Occipital lobe (tissue), 2 donors: ENCODE results near the gene RAB3C. TPM values are rescaled to one million over a fixed set of nuclear protein-coding genes. Genes with fewer than 3 reads are reported as not detected.
"Not testable (repeated sequence)": the region's sequence is repeated elsewhere in the genome, so short reads cannot be mapped to it uniquely, and the experiment has no call there.

ENCODE experiments used
- DNase-seq: peaks from one replicate; lab custom pipeline; 2025; lab: John Stamatoyannopoulos, UW
- total RNA-seq: library from RNA; depleted of rRNA; stranded (reverse); fragments of >200 nt; gene quantifications from one replicate; pipeline ENCODE4 v1.2.3, GENCODE V29; 2014

Gene RAB3C
- total RNA-seq, 1 donor from 2014 or later, result 38.1 TPM

DNA sequence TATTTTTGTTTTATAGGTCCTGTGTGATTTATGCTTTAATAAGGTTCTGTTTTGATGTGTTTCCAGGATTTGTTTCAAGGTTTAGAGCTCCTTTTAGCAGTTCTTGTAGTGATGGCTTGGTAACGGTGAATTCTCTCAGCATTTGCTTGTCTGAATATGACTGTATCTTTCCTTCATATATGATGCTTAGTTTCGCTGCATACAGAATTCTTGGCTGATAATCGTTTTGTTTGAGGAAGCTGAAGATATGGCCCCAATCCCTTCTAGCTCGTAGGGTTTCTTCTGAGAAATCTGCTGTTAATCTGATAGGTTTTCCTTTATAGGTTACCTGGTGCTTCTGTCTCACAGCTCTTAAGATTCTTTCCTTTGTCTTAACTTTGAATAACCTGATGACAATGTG is 20.0 kb downstream of the RAB3C start:
- not testable (repeated sequence) for DNase-seq

DNA sequence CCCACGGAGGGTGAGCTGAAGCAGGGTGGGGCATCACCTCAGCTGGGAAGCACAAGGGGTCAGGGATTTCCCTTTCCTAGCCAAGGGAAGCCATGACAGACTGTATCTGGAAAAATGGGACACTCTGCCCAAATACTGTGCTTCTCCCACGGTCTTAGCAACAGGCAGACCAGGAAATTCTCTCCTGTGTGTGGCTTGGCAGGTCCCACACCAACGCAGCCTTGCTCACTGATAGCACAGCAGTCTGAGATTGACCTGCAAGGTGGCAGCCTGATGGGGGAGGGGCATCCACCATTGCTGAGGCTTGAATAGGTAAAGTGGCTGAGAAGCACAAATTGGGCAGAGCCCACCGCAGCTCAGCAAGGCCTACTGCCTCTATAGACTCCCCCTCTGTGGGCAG is 23.2 kb downstream of the RAB3C start:
- no peak for DNase-seq

DNA sequence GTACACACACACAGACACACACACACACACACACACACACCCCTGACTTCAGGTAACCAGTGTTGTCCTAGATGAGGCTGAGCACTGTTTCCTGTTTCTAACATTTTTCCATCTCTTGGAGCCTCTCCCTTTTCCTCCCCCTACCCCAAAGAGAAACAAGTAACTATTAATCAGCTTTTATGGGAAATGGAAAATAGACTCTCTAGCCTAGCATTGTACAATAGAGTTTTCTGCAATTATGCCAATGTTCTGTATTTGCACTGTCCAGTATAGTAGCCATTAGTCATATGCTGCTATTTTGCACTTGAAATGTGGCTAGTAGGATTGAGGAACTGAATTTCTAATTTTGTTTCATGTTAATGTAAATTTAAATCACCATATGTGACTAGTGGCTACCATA is 33.1 kb downstream of the RAB3C start:
- DNase-seq, result no peak

DNA sequence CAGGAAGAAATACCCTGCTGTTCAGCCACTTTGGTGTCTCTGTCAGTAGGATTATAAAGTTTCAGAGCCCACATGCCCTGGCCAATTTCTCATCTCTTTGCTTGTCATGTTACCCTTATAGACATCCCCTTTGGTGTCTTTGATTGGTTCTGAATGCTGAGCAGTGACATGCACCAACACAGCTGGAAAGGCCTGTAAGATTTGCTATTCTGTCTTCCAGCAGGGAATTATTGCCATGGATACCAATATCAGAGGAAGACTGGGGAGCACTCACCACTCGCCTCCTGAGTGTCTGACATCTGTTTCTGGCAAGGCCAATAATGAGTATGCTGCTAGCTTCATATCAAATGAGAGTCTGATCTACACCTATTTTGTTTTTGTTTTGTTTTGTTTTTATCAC is 34.4 kb downstream of the RAB3C start:
- no peak for DNase-seq

DNA sequence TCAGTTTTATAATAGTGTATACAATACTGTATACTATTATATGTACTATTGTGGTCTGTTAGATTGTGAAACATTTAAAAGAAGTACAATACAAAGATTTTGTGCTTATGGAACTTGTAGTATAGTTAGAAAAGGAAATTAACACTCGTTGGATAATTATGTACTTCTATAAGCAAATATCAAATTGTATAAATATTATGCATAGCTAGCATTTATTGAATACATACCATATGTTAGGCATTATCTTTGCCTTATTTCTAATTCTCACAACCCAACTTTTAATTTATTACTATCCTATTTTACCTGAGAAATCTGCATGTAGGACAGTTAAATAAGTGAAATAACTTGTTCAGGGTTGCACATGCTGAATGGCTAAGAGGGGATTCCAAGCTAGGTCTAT is 37.5 kb downstream of the RAB3C start:
- DNase-seq, result no peak

DNA sequence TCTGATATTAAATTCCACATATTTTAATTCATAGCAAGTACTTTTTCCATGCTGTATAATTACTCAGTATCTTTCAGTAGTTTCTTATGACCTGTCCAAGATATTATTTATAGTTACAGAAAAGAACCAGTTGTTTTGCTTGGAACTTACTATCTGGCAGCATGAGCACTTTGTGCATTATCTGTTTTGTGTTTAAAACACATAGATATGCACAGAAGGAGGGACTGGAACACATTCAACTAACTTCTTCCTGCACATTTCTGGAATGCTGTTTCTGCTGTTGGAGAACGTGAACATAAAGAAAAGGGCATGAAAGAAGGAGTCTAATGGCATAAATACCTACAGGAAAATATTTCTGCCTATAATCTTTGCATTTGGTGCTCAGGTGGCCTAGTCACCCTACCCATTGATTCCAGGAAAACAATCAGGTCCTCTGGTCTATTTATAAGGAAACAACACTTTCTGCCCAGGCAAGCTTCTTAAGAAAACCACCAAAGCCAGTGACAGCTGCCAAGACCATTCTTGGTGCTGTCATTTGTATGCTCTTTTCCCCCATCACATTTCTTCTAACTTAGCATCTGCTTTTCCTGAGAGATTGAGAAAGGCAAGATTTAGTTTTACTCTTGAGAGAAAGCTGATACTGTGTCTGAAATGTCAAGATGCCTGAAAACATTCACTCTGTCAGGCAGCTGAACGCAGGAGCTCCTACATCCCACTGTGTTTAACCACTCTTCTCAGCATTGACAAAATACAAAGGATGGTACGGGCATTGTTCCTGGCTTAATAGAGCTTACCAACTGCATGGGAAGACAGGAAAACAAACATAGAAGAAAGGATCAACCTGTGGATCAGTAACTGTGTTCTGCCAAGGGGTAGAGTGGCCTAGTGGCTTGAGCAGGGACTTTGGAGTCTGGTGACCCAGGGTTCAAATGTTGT is 40.3 kb downstream of the RAB3C start:
- DNase-seq, result no peak

DNA sequence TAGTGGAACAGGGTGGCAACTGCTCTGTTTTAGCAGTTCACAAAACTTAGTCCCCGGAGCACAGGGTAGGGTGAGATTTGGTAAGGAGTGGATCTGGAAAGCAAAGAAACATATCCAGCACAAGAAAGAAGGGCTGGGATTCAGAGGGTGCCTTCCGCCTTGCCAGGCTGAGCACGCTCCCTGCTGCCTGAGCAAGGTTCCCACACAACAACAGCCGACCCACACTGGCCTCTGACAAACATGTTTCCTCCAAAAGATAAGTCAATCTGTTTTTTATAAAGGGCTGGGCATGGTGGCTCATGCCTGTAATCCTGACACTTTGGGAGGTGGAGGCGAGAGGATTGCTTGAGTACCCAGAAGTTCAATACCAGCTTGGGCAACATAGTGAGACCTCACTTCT is 45.8 kb downstream of the RAB3C start:
- DNase-seq, result no peak

DNA sequence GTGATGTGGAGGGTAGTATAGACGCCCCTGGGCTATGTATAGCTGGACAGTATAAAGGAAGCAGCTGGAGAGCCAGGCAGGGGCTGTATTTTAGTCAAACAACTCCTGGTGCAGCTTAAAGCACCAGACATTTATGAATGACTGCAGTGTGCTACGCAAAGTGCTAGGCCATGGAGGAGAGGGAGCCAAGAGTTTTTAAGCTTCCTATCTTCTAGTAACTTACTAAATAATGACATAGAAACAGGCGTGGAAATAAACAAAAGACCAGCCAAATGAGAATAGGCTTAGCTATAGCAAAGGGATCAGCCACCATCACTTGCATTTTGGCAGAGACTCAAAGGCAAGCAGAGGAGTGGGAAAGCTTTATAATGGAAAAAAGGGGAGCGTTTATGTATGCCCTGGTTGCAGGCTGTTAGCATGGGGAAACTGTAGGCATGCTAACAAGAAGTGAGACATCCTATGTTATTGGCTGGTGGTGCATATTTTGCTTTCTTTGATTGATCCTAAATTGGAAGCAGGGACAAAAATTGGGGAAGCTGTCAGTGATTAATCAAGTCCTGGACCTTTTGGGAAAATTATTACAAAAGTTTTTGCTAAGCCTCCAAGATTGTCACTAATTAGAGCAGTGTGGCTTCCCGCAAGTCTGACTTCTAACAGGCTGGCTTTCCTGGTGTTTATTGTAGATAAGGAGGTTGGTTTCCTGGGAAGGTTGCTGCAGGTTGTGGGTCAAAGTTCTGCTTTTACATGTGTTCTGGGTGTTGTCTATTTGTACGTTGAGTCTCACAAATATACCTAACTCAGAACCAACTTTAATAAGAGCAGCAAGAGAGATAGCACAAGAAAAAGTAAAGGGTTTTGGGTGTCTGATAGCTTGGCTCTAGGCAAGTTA is 46.6 kb downstream of the RAB3C start:
- no peak for DNase-seq

DNA sequence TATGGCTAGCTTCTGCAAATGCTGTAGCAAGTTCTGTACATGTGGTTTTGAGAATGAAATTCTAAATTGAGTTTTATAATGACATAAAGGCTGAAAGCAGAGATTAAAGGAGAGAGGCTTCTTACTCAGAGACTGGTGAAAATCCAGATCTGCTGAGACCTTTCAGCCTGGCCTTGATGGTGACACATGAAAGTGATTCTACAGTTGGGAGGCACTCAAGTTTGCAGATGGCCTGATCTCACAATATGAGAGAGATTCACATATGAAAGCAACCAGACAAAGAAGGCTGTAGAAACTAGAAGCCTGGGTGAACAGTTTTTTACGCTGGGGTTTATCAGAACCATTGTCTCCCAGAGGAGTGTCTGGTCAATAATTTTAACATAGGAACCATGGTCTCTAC is 49.0 kb downstream of the RAB3C start:
- no peak for DNase-seq

DNA sequence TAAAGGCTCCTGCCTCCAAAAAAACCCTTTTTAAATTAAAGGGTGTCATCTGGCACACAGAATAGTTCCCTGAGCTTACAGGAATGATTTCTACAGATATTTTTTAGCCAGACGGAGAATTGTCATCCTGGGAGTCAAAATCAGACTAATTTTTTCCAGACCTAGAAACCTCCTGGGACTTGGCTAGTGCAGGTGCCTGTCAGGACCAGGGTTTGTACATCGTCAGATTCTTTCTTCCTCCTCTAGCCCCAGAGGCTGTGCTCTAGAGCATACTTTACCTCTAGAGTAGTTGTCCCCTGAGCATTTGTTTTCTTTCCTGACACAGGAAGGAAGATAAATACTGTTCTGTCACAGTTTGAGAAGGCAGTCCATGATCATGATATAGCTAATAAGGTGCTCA is 52.5 kb downstream of the RAB3C start:
- no peak for DNase-seq

DNA sequence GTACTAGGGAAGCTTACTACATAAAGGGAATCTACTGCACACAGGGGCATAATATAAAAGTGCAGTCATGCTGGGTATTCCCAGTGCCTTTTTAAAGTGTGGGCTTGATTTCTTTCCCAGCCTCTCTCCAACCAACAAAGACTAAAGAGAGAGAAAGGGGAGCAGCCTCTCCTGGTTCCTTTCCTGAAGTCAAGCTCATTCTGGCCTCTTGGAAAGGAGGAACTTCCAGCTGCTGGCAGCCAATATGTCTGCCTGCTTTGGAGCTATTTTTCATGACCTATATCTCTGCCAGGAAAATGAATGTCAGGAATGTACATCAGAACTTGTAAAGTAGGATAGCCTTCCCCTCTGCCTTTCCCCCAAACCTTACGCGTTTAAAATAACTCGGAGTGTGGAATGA is 57.1 kb downstream of the RAB3C start:
- DNase-seq, result no peak

DNA sequence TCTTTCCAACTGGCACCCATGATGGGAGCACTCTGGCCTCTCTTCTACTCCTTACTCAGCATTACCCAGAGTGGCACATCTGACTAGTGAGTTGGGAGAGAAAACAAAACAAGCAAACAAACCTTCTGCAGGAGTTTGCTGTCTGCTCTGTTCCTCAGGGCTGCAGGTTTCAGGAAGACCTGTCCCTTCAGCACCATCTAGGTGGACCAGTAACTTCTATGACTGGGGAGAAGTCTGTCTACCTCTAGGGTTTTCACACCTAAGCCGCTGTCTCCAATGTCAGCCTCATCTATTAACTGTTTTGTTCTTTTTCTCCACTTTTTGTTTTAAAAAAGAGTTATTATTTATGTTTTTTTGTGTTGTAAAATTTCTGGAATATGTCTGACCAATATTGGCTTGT is 58.7 kb downstream of the RAB3C start:
- no peak for DNase-seq

DNA sequence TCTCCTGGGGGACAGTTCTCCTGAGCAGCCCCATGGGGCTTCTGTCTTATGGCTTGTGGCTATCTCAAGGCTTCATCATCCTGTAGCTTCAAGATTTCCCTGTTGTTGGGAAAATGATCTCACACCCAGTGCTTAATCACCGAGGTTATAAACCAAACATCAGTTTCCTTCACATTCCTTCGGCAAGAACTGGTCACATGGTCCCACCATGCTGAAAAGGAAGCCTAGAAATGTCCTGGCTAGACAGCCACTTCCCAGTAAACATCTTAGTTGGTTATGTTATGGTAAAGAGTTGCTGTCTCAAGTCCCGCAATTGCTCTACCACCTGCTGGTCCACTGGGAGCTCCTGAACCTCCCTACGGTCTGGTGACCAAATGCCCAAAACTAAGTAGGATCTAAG is 66.0 kb downstream of the RAB3C start:
- no peak for DNase-seq

DNA sequence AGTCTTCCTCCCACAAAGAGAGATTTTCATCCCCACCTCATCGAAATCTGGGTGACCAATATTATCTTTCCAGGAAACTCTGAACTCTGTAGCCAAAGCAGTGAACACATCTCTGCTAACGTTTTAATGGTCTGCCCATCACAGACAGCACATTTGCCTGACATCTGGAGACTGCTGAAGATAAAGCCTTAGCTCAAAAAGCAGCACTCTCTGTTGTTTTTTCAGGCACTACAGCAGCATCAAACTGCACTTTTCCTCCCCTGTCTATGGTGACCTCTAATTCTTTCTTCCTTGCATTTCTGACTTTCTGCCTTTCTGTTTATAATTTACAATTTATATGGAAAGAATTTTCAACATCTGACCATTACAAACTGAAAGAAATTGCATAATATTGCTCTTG is 66.8 kb downstream of the RAB3C start:
- DNase-seq, result no peak

DNA sequence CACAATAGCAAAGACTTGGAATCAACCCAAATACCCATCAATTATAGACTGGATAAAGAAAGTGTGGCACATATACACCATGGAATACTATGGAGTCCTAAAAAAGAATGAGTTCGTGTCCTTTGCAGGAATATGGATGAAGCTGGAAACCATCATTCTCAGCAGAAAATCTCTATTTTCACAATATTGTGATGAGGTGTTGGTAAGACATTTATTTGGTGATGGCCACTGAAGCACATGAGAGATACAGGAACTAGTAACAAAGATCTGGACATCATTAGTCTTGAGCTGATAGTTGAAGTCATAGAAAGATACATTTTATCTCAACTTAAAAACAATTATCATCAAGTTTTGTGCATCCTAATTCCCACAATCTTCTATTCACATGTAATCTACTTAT is 70.6 kb downstream of the RAB3C start:
- DNase-seq, result no peak

DNA sequence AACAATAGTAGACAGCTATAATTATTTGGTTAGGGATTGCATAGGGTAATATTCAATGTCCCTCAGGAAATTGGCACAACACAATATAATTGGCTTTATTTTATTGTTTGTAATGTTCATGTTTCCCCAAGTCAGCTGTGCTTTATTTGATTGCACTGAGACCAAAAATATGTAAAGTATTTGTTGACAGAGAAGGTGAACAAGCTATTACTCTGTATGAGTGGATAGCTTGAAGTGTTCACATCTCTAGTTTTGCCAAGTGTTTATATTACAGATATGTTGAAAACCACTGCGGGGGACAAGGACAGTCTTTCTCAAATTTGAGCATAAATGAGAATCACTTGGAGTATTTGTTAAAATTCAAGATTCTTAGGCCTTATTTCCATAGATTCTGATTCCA is 83.3 kb downstream of the RAB3C start:
- DNase-seq, result no peak

DNA sequence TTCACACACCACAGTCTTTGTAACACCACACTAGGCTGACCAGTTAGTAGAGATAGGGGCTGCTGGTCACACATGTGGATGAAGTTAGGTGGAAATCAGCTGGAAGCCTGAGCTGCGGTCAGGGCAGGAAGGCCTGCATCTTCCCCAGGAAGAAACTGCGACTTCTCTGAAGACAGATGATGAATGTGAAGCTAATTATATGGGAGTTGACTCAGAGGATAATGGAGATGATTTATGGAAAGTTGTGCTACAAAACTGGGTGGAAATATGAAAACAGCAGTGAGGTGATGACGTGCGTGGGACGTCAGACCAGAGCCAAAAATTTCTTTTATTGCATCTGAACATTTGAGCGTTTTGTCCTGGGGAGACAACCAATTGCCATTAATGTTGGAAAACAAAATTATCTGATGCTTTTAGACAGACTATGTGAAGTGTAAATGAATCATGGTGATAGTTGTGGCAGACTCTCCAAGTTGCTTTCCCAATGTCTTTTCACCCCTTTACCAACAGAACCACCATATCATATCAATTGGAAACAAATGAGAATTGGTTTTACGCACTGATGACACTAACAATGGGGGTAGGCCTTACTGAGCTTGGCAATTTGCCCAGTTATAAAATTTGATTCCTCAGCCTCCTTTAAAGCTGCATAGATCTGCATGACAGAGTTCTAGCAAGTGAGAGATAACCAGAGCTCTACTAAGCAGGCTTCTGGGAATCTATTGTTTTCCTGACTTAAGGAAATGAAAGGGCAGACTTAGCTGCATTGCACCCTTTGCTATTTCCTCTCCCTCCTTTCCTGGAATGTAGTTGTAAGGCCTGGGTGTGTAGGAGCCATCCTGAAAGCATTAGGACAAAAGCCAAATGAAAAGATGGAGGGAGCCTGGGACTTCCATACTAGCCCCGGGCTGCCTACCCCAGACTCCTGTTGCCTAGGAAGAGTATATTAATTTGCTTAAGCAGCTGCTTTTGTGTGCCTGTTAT is 84.0 kb downstream of the RAB3C start:
- DNase-seq, result no peak

DNA sequence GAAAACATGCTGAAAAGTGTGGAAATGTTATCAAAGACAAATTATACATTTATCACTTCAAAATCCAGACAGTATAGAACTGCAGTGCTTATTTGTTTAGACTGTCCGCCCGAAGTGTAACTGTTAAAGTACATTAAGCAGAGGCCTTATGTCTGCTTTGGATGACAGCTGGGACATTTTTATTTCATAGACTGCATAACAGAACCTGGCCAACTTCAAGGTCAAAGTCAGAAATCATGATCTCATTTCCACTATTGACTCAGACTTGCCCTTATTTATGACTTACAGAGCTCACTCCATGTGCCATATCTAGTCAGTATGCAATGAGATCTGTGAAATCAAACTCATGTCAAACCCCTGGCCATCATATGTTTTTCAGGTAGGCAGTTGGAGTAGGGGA is 87.7 kb downstream of the RAB3C start:
- no peak for DNase-seq

DNA sequence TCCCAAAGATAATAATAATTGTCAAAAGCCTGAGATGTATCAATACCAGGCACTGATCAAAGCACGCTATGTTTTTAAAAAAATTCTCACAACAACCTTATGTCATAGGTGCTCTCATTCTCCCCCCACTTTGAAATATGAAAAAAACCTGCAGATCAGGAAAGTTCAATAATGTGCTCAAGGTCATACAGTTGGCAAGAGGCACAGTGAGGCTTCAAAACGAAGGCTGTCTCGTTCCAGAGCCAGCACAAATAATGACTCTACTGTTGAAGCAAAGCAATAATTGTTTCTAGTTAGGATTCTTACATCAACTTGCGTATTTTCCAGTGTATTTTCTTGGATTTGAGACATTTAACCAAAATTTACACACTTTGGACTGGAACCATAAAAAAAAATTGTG is 88.3 kb downstream of the RAB3C start:
- no peak for DNase-seq

DNA sequence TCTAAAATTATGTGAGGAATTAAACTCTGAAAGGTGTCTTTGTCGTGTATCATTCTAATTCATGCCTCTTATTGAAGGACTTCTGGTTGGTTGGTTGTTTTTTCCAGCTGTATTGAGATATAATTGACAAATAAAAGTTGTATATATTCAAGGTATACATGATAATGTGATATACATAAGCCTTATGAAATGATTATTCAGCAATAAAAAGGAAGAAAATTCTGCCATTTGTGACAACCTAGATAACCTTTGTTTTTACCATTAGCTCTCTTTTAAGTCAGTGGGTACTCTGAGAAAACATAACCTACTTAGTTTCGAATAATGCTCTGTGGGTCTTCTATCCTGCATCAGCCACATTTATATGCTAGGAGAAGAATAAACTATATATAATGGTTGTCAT is 89.6 kb downstream of the RAB3C start:
- DNase-seq, result no peak

DNA sequence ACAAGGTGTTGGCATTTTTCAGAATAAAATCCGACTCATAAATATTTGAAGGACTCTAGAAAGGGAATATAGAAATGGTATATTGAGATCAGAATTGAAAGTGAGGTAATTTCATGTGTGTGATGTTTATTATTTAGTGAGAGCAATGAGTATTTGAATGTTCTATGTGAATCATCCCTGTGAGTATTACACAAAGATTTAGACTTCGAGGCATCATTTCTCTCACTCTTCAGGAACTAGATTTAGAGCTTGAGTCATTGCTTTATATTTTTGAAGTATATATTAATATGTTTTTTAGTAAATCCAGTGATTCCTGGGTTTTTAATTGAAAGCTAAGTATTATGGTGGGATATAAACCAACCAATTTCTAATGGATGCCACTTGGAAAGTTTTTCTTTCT is 91.2 kb downstream of the RAB3C start:
- DNase-seq, result no peak
